HepG2 (cell line): Measurements from ENCODE around the gene FSCN2. TPM values are rescaled to one million over a fixed set of nuclear protein-coding genes. Genes with fewer than 3 reads are reported as not detected.

Experiments used
- BORCS8-MEF2B ChIP-seq: sonication (generic); formaldehyde crosslinking; IDR thresholded peaks from 2 replicates; pipeline ENCODE4 v1.8.0; 2022; ENCODE audit warnings: mild to moderate bottlenecking, missing genetic modification reagents
- HNF4G ChIP-seq, 2 experiments: sonication (generic) in 1 of 2; formaldehyde crosslinking in 1 of 2; IDR thresholded peaks; 2 replicates each; pipeline versions ENCODE4 v1.4.0 to v1.6.1; 2011 to 2020; ENCODE audit warnings: borderline replicate concordance in 2 of 2, low read depth in 2 of 2, mild to moderate bottlenecking in 2 of 2, low read length in 1 of 2, missing genetic modification reagents in 1 of 2, moderate library complexity in 1 of 2
- NFKBIZ ChIP-seq: IDR thresholded peaks from 2 replicates; pipeline ENCODE4 v1.6.1; 2018; ENCODE audit warnings: missing genetic modification reagents, missing compliant biosample characterization
- U2AF2 ChIP-seq: fragments of 200-400 bp; formaldehyde crosslinking; IDR thresholded peaks from 2 replicates; pipeline ENCODE4 v1.6.1; 2017; ENCODE audit warnings: low read depth, mild to moderate bottlenecking, low read length
- ZFP1 ChIP-seq: IDR thresholded peaks from 2 replicates; pipeline ENCODE4 v1.6.1; 2016
- ZKSCAN5 ChIP-seq: sonication (generic); formaldehyde crosslinking; IDR thresholded peaks from 2 replicates; pipeline ENCODE4 v1.5.1; 2020; ENCODE audit warnings: mild to moderate bottlenecking, missing genetic modification reagents
- ZNF484 ChIP-seq: sonication (generic); formaldehyde crosslinking; IDR thresholded peaks from 2 replicates; pipeline ENCODE4 v1.5.1; 2020; ENCODE audit warnings: mild to moderate bottlenecking, low read depth, missing genetic modification reagents, borderline replicate concordance
- ZNF567 ChIP-seq: sonication (generic); formaldehyde crosslinking; IDR thresholded peaks from 2 replicates; pipeline ENCODE4 v1.8.1; 2023; ENCODE audit warnings: mild to moderate bottlenecking, missing genetic modification reagents, borderline replicate concordance
- ZNF674 ChIP-seq: sonication (generic); formaldehyde crosslinking; IDR thresholded peaks from 2 replicates; pipeline ENCODE4 v1.5.0; 2020; ENCODE audit warnings: low read depth, mild to moderate bottlenecking, missing genetic modification reagents
- ZNF891 ChIP-seq: sonication (generic); formaldehyde crosslinking; IDR thresholded peaks from 2 replicates; pipeline ENCODE4 v1.5.0; 2020; ENCODE audit warnings: mild to moderate bottlenecking, missing genetic modification reagents
- polyA plus RNA-seq, 8 experiments: library from polyadenylated mRNA; depleted of rRNA in 3 of 8; stranded (reverse) in 7 of 8; unstranded in 1 of 8; fragments of >200 nt; fragmentation: Illumina TruSeq in 4 of 8; extraction: Trizol in 4 of 8; gene quantifications; 2 replicates each; pipeline versions ENCODE4 v1.2.1 to v1.2.3, GENCODE V29; 2011 to 2016; ENCODE audit warnings: low read depth in 4 of 8, missing spikeins in 1 of 8, mixed read lengths in 1 of 8; ENCODE audit not compliant: insufficient read depth in 1 of 8
- total RNA-seq, 5 experiments: library from RNA; depleted of rRNA; stranded (reverse); fragments of >200 nt; fragmentation: Illumina TruSeq; extraction: Trizol; gene quantifications; 2 replicates each; pipeline ENCODE4 v1.2.3, GENCODE V29; 2016; ENCODE audit warnings: low read depth in 1 of 5
- TF ChIP-seq, protein P1 (sequence below): sonication (generic); formaldehyde crosslinking; IDR thresholded peaks from 2 replicates; pipeline ENCODE4 v1.4.0; 2020; ENCODE audit warnings: missing genetic modification reagents, borderline replicate concordance
- TF ChIP-seq, protein P2 (sequence below): sonication (generic); formaldehyde crosslinking; IDR thresholded peaks from 2 replicates; pipeline ENCODE4 v1.5.0; 2020; ENCODE audit warnings: mild to moderate bottlenecking, missing genetic modification reagents
- TF ChIP-seq, protein P3 (sequence below): sonication (generic); formaldehyde crosslinking; IDR thresholded peaks from 2 replicates; pipeline ENCODE4 v1.4.0; 2020; ENCODE audit warnings: mild to moderate bottlenecking, low read depth, missing genetic modification reagents
- TF ChIP-seq, protein P4 (sequence below): sonication (generic); formaldehyde crosslinking; IDR thresholded peaks from 2 replicates; pipeline ENCODE4 v1.8.0; 2022; ENCODE audit warnings: mild to moderate bottlenecking, missing genetic modification reagents; ENCODE audit not compliant: insufficient replicate concordance
- TF ChIP-seq, protein P5 (sequence below): sonication (generic); formaldehyde crosslinking; IDR thresholded peaks from 2 replicates; pipeline ENCODE4 v1.4.0; 2020; ENCODE audit warnings: missing genetic modification reagents, borderline replicate concordance

The FSCN2 gene
- total and polyA plus RNA-seq, 2 of the 13 experiments (the other 11 are each of a cell fraction or from before 2014, with no cell fraction given): 0.09 TPM; not detected in 1

DNA sequence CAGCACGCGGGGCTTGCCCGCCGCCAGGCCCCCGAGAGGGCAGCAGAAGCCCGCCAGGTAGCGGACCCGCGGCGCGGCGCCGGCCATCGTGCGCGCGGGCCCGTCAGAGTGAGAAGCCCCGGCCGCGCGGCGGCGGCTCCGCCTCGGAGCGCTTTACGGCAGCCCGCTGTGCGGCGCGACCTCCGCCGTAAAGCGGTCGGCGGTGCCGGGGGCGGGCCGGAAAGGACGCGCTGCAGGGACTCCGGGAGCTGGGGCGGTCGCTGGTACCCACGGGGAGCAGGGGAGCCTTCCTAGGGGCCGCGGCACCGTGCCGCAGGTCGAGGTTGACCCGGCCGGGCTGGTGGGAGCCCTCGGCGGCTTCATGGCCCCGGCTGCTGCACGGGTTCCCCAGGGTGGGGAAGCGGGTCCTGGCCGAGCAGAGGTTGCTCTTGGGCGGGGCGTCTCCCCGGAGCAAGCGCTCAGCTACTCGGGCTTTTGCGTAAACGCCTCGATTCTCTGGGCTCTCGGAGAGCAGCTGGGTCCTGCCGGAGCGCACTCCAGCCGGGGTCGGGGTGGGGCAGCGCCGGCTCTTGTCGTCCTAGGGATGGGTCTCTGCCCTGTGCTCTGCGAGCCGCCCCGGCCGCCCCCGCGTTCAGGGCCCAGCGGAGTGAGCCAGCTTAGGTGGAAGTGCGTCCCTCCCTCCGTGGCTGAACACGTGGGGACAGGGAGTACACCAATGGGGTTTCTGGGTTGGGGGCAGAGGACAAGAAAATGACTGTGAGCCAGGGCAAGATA is 24.3 kb downstream of the FSCN2 start, which contains the start of gene FAAP100 (continued):
- TF ChIP-seq, protein P1, sequence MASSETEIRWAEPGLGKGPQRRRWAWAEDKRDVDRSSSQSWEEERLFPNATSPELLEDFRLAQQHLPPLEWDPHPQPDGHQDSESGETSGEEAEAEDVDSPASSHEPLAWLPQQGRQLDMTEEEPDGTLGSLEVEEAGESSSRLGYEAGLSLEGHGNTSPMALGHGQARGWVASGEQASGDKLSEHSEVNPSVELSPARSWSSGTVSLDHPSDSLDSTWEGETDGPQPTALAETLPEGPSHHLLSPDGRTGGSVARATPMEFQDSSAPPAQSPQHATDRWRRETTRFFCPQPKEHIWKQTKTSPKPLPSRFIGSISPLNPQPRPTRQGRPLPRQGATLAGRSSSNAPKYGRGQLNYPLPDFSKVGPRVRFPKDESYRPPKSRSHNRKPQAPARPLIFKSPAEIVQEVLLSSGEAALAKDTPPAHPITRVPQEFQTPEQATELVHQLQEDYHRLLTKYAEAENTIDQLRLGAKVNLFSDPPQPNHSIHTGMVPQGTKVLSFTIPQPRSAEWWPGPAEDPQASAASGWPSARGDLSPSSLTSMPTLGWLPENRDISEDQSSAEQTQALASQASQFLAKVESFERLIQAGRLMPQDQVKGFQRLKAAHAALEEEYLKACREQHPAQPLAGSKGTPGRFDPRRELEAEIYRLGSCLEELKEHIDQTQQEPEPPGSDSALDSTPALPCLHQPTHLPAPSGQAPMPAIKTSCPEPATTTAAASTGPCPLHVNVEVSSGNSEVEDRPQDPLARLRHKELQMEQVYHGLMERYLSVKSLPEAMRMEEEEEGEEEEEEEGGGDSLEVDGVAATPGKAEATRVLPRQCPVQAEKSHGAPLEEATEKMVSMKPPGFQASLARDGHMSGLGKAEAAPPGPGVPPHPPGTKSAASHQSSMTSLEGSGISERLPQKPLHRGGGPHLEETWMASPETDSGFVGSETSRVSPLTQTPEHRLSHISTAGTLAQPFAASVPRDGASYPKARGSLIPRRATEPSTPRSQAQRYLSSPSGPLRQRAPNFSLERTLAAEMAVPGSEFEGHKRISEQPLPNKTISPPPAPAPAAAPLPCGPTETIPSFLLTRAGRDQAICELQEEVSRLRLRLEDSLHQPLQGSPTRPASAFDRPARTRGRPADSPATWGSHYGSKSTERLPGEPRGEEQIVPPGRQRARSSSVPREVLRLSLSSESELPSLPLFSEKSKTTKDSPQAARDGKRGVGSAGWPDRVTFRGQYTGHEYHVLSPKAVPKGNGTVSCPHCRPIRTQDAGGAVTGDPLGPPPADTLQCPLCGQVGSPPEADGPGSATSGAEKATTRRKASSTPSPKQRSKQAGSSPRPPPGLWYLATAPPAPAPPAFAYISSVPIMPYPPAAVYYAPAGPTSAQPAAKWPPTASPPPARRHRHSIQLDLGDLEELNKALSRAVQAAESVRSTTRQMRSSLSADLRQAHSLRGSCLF (CRISPR knock-in tag): no peak
- TF ChIP-seq ZFP1 (CRISPR knock-in tag): no peak
- TF ChIP-seq ZNF674 (CRISPR knock-in tag): peak; percentile 95; the same call in 1 of the 2 replicates
- TF ChIP-seq, protein P2, sequence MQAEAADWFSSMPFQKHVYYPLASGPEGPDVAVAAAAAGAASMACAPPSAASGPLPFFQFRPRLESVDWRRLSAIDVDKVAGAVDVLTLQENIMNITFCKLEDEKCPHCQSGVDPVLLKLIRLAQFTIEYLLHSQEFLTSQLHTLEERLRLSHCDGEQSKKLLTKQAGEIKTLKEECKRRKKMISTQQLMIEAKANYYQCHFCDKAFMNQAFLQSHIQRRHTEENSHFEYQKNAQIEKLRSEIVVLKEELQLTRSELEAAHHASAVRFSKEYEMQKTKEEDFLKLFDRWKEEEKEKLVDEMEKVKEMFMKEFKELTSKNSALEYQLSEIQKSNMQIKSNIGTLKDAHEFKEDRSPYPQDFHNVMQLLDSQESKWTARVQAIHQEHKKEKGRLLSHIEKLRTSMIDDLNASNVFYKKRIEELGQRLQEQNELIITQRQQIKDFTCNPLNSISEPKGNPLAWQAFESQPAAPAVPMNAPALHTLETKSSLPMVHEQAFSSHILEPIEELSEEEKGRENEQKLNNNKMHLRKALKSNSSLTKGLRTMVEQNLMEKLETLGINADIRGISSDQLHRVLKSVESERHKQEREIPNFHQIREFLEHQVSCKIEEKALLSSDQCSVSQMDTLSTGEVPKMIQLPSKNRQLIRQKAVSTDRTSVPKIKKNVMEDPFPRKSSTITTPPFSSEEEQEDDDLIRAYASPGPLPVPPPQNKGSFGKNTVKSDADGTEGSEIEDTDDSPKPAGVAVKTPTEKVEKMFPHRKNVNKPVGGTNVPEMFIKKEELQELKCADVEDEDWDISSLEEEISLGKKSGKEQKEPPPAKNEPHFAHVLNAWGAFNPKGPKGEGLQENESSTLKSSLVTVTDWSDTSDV (CRISPR knock-in tag): peak; percentile 88; the same call in 1 of the 2 replicates
- TF ChIP-seq BORCS8-MEF2B (CRISPR knock-in tag): no peak
- TF ChIP-seq NFKBIZ (CRISPR knock-in tag): no peak
- TF ChIP-seq, protein P3, sequence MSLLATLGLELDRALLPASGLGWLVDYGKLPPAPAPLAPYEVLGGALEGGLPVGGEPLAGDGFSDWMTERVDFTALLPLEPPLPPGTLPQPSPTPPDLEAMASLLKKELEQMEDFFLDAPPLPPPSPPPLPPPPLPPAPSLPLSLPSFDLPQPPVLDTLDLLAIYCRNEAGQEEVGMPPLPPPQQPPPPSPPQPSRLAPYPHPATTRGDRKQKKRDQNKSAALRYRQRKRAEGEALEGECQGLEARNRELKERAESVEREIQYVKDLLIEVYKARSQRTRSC (CRISPR knock-in tag): no peak
- TF ChIP-seq, protein P4, sequence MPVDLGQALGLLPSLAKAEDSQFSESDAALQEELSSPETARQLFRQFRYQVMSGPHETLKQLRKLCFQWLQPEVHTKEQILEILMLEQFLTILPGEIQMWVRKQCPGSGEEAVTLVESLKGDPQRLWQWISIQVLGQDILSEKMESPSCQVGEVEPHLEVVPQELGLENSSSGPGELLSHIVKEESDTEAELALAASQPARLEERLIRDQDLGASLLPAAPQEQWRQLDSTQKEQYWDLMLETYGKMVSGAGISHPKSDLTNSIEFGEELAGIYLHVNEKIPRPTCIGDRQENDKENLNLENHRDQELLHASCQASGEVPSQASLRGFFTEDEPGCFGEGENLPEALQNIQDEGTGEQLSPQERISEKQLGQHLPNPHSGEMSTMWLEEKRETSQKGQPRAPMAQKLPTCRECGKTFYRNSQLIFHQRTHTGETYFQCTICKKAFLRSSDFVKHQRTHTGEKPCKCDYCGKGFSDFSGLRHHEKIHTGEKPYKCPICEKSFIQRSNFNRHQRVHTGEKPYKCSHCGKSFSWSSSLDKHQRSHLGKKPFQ: peak; percentile 90
- TF ChIP-seq ZNF567 (CRISPR knock-in tag): 0 out of 2 replicates have a peak, but pooled peaks have one; percentile 51
- 0 out of 2 replicates have a peak, but pooled peaks have one; percentile 2 for TF ChIP-seq HNF4G (IDR thresholded peaks at IDR 0.05; ENCODE audit: borderline replicate concordance, low read depth, low read length)
- TF ChIP-seq HNF4G (CRISPR knock-in tag; IDR thresholded peaks at IDR 0.05; ENCODE audit: borderline replicate concordance, low read depth): no peak
- TF ChIP-seq, protein P5, sequence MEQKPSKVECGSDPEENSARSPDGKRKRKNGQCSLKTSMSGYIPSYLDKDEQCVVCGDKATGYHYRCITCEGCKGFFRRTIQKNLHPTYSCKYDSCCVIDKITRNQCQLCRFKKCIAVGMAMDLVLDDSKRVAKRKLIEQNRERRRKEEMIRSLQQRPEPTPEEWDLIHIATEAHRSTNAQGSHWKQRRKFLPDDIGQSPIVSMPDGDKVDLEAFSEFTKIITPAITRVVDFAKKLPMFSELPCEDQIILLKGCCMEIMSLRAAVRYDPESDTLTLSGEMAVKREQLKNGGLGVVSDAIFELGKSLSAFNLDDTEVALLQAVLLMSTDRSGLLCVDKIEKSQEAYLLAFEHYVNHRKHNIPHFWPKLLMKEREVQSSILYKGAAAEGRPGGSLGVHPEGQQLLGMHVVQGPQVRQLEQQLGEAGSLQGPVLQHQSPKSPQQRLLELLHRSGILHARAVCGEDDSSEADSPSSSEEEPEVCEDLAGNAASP (CRISPR knock-in tag): no peak; the same call in 1 of the 2 replicates
- TF ChIP-seq ZNF484 (CRISPR knock-in tag): no peak
- TF ChIP-seq ZNF891 (CRISPR knock-in tag): peak; percentile 66; the same call in 1 of the 2 replicates
- TF ChIP-seq ZKSCAN5 (CRISPR knock-in tag): no peak
- no peak for TF ChIP-seq U2AF2
